Upper lobe of right lung (tissue), 1 donor: ENCODE measurements around the gene SAMD4A. TPM values are rescaled to one million over a fixed set of nuclear protein-coding genes. Genes with fewer than 3 reads are reported as not detected.
A peak's percentile ranks its signal among the peaks of the same experiment; 100 is the strongest.

Source experiments
- ATAC-seq: fragments of 200-7000 bp; cut with Tn5 transposase; one replicate; pipeline ENCODE4 v1.9.1; 2020; ENCODE audit warnings: mild to moderate bottlenecking, moderate library complexity
- DNase-seq: peaks from one replicate; pipeline ENCODE4 v3.0.0-alpha.2; 2020
- H3K27ac ChIP-seq: fragments of 200-600 bp; one replicate; pipeline ENCODE4 v1.8.0; 2022
- H3K27me3 ChIP-seq: fragments of 200-600 bp; one replicate; pipeline ENCODE4 v1.8.0; 2022; ENCODE audit warnings: mild to moderate bottlenecking
- H3K36me3 ChIP-seq: fragments of 200-600 bp; one replicate; pipeline ENCODE4 v1.8.0; 2022
- H3K4me1 ChIP-seq: fragments of 200-600 bp; one replicate; pipeline ENCODE4 v1.8.0; 2022
- H3K4me3 ChIP-seq: fragments of 200-600 bp; one replicate; pipeline ENCODE4 v1.8.0; 2022; ENCODE audit warnings: mild to moderate bottlenecking
- H3K9me3 ChIP-seq: fragments of 200-600 bp; one replicate; pipeline ENCODE4 v1.8.0; 2022
- intact Hi-C: fragments of 100-400 bp; cut with DNase I; formaldehyde crosslinking; loops from one replicate; pipeline ENCODE4 v1.11.0; 2022
- total RNA-seq: library from RNA; stranded (reverse); fragmentation: NEBNext Ultra II Directional; extraction: Animal tissue kit (Norgen Biotek cat#: 25700); gene quantifications from one replicate; pipeline ENCODE4 v1.2.1, GENCODE V29; 2021
- TF ChIP-seq, protein P1 (sequence below): fragments of 200-600 bp; IDR thresholded peaks from one replicate; pipeline ENCODE4 v1.8.0; 2022; ENCODE audit warnings: antibody characterized with exemption
- donor health status: DM: no; HTN: yes; CAD: no; lungs with severe emphysema.

The SAMD4A gene
- total RNA-seq, 1 donor from 2014 or later: 39.1 TPM

- TF ChIP-seq, protein P1, sequence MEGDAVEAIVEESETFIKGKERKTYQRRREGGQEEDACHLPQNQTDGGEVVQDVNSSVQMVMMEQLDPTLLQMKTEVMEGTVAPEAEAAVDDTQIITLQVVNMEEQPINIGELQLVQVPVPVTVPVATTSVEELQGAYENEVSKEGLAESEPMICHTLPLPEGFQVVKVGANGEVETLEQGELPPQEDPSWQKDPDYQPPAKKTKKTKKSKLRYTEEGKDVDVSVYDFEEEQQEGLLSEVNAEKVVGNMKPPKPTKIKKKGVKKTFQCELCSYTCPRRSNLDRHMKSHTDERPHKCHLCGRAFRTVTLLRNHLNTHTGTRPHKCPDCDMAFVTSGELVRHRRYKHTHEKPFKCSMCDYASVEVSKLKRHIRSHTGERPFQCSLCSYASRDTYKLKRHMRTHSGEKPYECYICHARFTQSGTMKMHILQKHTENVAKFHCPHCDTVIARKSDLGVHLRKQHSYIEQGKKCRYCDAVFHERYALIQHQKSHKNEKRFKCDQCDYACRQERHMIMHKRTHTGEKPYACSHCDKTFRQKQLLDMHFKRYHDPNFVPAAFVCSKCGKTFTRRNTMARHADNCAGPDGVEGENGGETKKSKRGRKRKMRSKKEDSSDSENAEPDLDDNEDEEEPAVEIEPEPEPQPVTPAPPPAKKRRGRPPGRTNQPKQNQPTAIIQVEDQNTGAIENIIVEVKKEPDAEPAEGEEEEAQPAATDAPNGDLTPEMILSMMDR: peak; percentile 26
- Histone ChIP-seq H3K4me1 (peaks cover 7% of the 10 kb centered on the region), H3K27ac (no peak overlapping the region), H3K36me3 (no peaks in the 10 kb centered on the region), H3K4me3 (no peak overlapping the region), H3K9me3 (no peaks in the 10 kb centered on the region), H3K27me3 (no peaks in the 10 kb centered on the region)
- no peak for DNase-seq
- intact Hi-C loops: loop anchor here (10.0 kb wide), 1 partner anchor 68 kb away; no protein-coding TSS in a partner anchor
- peak; percentile 39 for ATAC-seq
Measured at GRCh38 chr14:54642801-54643695, 76.1 kb downstream of the SAMD4A start.

- no peaks in the 10 kb centered on the region for H3K9me3 ChIP-seq
- TF ChIP-seq, protein P1: no peak
- no peak overlapping the region for H3K4me3 ChIP-seq
- intact Hi-C loops: loop anchor here (10.0 kb wide), 1 partner anchor 69 kb away; no protein-coding TSS in a partner anchor
- DNase-seq (no peak), ATAC-seq (no peak)
- no peaks in the 10 kb centered on the region for H3K36me3 ChIP-seq
- H3K27me3 ChIP-seq: no peaks in the 10 kb centered on the region
- H3K27ac ChIP-seq: no peak overlapping the region
- peaks cover 7% of the 10 kb centered on the region for H3K4me1 ChIP-seq
Measured at GRCh38 chr14:54643696-54644176, 76.8 kb downstream of the SAMD4A start.

DNA sequence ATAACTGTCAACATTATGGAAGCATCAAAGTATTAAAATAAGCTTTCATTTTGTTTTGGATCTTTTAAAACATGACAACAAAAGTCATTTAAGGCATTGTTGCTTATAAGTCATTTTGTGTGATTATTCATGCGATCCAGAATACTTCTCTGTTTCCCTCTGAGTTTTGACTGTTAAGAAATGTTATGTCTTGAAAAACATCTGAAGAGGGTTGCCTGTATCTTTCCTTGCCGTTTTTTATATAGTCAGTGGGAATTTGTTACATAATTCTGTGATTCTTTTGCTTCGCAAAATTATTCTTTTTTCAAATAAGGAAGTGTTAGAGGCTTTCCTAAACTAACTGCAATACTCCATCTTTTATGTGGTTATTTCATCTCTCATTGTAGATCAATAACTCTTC lies 78.7 kb downstream of the SAMD4A start:
- H3K27ac ChIP-seq: no peak overlapping the region

DNA sequence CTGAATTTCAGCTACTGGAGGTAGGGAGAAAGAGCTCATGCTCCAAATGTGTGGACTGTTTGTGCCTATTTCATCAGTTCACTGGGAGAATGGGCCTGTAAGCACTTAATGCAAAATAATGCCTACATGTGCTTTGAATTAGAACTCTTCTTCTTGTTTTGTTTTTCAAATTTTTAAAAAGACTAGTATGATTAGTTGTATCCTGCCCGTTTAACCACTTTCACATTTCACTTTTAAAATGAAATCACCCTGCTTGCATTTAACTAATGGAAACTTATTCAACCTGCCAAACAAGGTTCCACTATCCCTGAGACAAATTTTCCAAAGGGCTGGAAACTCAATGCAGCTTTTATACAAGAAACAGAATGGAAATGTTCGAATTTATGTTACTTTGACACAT lies 79.7 kb downstream of the SAMD4A start:
- H3K4me1 ChIP-seq: peaks cover 24% of the 10 kb centered on the region
- intact Hi-C loops: loop anchor here (10.0 kb wide), 1 partner anchor 72 kb away; no protein-coding TSS in a partner anchor
- TF ChIP-seq, protein P1: no peak

More for the DNA sequence above, 78.7 kb downstream of the SAMD4A start:
- ATAC-seq: no peak
- DNase-seq: no peak
- intact Hi-C loops: loop anchor here (10.0 kb wide), 1 partner anchor 71 kb away; no protein-coding TSS in a partner anchor
- TF ChIP-seq, protein P1: no peak
- Histone ChIP-seq H3K4me3 (no peak overlapping the region), H3K9me3 (no peaks in the 10 kb centered on the region), H3K36me3 (no peaks in the 10 kb centered on the region), H3K27me3 (no peaks in the 10 kb centered on the region), H3K4me1 (peaks cover 14% of the 10 kb centered on the region)

GRCh38 chr14:54647378-54647777 lies 80.5 kb downstream of the SAMD4A start:
- no peaks in the 10 kb centered on the region for H3K27me3 ChIP-seq
- DNase-seq (no peak), ATAC-seq (no peak)
- intact Hi-C loops: loop anchor here (10.0 kb wide), 1 partner anchor 73 kb away; no protein-coding TSS in a partner anchor
- no peaks in the 10 kb centered on the region for H3K9me3 ChIP-seq
- no peak overlapping the region for H3K27ac ChIP-seq
- TF ChIP-seq, protein P1: no peak
- peaks cover 27% of the 10 kb centered on the region for H3K4me1 ChIP-seq
- H3K36me3 ChIP-seq: no peaks in the 10 kb centered on the region
- H3K4me3 ChIP-seq: no peak overlapping the region

More for the DNA sequence above, 79.7 kb downstream of the SAMD4A start:
- H3K27me3 ChIP-seq: no peaks in the 10 kb centered on the region
- no peaks in the 10 kb centered on the region for H3K9me3 ChIP-seq
- no peaks in the 10 kb centered on the region for H3K36me3 ChIP-seq
- H3K27ac ChIP-seq: no peak overlapping the region
- DNase-seq (no peak), ATAC-seq (no peak)
- H3K4me3 ChIP-seq: no peak overlapping the region
